H1 (cell line): ENCODE results near the gene TBC1D13. TPM values are rescaled to one million over a fixed set of nuclear protein-coding genes. Genes with fewer than 3 reads are reported as not detected.

ENCODE experiments used
- BCL11A ChIP-seq, 2 experiments: IDR thresholded peaks; one replicate each; pipeline ENCODE4 v1.6.1; 2011; ENCODE audit warnings: low read depth in 2 of 2, low read length in 2 of 2, mild to moderate bottlenecking in 2 of 2
- CHD1 ChIP-seq: IDR thresholded peaks from 2 replicates; pipeline ENCODE4 v1.6.1; 2012; ENCODE audit warnings: low read depth, low read length, improper control_type of control experiment
- CREB1 ChIP-seq: IDR thresholded peaks from 2 replicates; pipeline ENCODE4 v1.6.1; 2012; ENCODE audit warnings: inconsistent platforms
- KDM1A ChIP-seq: fragments of 200-600, 300-600 bp; sonication (generic); IDR thresholded peaks from 2 replicates; pipeline ENCODE4 v1.7.1; 2016; ENCODE audit warnings: mild to moderate bottlenecking, low read length, borderline replicate concordance
- KDM4A ChIP-seq: IDR thresholded peaks from one replicate; pipeline ENCODE4 v1.7.1; 2012; ENCODE audit warnings: low read depth, mild to moderate bottlenecking, moderate library complexity, low read length, inconsistent platforms; ENCODE audit not compliant: severe bottlenecking
- KDM5A ChIP-seq: fragments of 200-600 bp; IDR thresholded peaks from 2 replicates; pipeline ENCODE4 v1.7.1; 2012; ENCODE audit warnings: mild to moderate bottlenecking, low read length, inconsistent platforms, mixed read lengths
- POLR2A ChIP-seq, 2 experiments: IDR thresholded peaks; 1 replicate in 1 of 2; 2 replicates in 1 of 2; pipeline ENCODE4 v1.6.1; 2011; ENCODE audit warnings: low read depth in 2 of 2, low read length in 2 of 2, mild to moderate bottlenecking in 2 of 2; ENCODE audit errors: control extremely low read depth in 1 of 2
- POU5F1 ChIP-seq: IDR thresholded peaks from 2 replicates; pipeline ENCODE4 v1.6.1; 2011; ENCODE audit warnings: low read depth, mild to moderate bottlenecking, low read length, moderate library complexity
- RBBP5 ChIP-seq: IDR thresholded peaks from 2 replicates; pipeline ENCODE4 v1.7.1; 2012; ENCODE audit warnings: low read depth, mild to moderate bottlenecking, inconsistent platforms, low read length, moderate library complexity, borderline replicate concordance
- TBP ChIP-seq: IDR thresholded peaks from 2 replicates; pipeline ENCODE4 v1.6.1; 2011; ENCODE audit warnings: low read depth, low read length, improper control_type of control experiment
- TCF12 ChIP-seq: IDR thresholded peaks from 2 replicates; pipeline ENCODE4 v1.6.1; 2011; ENCODE audit warnings: low read depth, mild to moderate bottlenecking, low read length
- polyA plus RNA-seq, 7 experiments: library from polyadenylated mRNA; depleted of rRNA in 3 of 7; stranded (reverse) in 5 of 7; unstranded in 2 of 7; fragments of >200 nt in 5 of 7; fragments of 200-250 nt in 2 of 7; gene quantifications; 1 replicate in 5 of 7; 2 replicates in 1 of 7; 4 replicates in 1 of 7; pipeline versions ENCODE4 v1.2.1 to v1.2.3, GENCODE V29; 2011 to 2013; ENCODE audit warnings: missing spikeins in 2 of 7, mixed read lengths in 2 of 7
- total RNA-seq: library from RNA; stranded (reverse); fragmentation: NEBNext Ultra II Directional; extraction: Animal tissue kit (Norgen Biotek cat#: 25700); gene quantifications from 2 replicates; pipeline ENCODE4 v1.2.1, GENCODE V29; 2021
- TF ChIP-seq, protein P1 (sequence below): fragments of 300-600 bp; sonication (generic); IDR thresholded peaks from 2 replicates; pipeline ENCODE4 v1.7.1; 2012; ENCODE audit warnings: low read length, moderate library complexity, mild to moderate bottlenecking, inconsistent platforms; ENCODE audit not compliant: insufficient replicate concordance

Gene TBC1D13
- total and polyA plus RNA-seq, 2 of the 8 experiments (the other 6 are each of a cell fraction or from before 2014, with no cell fraction given): 21.3 to 24.7 TPM

DNA sequence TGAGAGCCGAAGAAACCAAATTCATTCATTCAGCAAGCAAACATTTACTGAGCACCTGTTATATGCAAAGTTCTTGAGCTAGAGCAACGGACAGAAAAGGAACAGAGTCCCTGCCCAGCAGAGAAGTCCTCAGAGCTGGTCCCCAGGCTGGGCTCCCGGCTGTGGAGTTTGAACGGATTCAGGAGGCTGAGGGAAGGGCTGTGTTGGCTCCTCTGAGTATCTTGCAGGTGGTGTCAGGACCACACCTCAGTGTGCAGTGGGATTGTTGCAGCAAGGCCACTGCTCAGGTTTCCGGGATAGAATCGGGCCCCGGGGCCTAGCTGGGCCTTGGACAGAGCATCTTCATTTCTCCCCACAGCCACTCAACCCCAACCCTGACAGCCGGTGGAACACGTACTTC is 5.1 kb downstream of the TBC1D13 start (continued):
- TF ChIP-seq, protein P1, sequence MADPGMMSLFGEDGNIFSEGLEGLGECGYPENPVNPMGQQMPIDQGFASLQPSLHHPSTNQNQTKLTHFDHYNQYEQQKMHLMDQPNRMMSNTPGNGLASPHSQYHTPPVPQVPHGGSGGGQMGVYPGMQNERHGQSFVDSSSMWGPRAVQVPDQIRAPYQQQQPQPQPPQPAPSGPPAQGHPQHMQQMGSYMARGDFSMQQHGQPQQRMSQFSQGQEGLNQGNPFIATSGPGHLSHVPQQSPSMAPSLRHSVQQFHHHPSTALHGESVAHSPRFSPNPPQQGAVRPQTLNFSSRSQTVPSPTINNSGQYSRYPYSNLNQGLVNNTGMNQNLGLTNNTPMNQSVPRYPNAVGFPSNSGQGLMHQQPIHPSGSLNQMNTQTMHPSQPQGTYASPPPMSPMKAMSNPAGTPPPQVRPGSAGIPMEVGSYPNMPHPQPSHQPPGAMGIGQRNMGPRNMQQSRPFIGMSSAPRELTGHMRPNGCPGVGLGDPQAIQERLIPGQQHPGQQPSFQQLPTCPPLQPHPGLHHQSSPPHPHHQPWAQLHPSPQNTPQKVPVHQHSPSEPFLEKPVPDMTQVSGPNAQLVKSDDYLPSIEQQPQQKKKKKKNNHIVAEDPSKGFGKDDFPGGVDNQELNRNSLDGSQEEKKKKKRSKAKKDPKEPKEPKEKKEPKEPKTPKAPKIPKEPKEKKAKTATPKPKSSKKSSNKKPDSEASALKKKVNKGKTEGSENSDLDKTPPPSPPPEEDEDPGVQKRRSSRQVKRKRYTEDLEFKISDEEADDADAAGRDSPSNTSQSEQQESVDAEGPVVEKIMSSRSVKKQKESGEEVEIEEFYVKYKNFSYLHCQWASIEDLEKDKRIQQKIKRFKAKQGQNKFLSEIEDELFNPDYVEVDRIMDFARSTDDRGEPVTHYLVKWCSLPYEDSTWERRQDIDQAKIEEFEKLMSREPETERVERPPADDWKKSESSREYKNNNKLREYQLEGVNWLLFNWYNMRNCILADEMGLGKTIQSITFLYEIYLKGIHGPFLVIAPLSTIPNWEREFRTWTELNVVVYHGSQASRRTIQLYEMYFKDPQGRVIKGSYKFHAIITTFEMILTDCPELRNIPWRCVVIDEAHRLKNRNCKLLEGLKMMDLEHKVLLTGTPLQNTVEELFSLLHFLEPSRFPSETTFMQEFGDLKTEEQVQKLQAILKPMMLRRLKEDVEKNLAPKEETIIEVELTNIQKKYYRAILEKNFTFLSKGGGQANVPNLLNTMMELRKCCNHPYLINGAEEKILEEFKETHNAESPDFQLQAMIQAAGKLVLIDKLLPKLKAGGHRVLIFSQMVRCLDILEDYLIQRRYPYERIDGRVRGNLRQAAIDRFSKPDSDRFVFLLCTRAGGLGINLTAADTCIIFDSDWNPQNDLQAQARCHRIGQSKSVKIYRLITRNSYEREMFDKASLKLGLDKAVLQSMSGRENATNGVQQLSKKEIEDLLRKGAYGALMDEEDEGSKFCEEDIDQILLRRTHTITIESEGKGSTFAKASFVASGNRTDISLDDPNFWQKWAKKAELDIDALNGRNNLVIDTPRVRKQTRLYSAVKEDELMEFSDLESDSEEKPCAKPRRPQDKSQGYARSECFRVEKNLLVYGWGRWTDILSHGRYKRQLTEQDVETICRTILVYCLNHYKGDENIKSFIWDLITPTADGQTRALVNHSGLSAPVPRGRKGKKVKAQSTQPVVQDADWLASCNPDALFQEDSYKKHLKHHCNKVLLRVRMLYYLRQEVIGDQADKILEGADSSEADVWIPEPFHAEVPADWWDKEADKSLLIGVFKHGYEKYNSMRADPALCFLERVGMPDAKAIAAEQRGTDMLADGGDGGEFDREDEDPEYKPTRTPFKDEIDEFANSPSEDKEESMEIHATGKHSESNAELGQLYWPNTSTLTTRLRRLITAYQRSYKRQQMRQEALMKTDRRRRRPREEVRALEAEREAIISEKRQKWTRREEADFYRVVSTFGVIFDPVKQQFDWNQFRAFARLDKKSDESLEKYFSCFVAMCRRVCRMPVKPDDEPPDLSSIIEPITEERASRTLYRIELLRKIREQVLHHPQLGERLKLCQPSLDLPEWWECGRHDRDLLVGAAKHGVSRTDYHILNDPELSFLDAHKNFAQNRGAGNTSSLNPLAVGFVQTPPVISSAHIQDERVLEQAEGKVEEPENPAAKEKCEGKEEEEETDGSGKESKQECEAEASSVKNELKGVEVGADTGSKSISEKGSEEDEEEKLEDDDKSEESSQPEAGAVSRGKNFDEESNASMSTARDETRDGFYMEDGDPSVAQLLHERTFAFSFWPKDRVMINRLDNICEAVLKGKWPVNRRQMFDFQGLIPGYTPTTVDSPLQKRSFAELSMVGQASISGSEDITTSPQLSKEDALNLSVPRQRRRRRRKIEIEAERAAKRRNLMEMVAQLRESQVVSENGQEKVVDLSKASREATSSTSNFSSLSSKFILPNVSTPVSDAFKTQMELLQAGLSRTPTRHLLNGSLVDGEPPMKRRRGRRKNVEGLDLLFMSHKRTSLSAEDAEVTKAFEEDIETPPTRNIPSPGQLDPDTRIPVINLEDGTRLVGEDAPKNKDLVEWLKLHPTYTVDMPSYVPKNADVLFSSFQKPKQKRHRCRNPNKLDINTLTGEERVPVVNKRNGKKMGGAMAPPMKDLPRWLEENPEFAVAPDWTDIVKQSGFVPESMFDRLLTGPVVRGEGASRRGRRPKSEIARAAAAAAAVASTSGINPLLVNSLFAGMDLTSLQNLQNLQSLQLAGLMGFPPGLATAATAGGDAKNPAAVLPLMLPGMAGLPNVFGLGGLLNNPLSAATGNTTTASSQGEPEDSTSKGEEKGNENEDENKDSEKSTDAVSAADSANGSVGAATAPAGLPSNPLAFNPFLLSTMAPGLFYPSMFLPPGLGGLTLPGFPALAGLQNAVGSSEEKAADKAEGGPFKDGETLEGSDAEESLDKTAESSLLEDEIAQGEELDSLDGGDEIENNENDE: no peak
- TF ChIP-seq TBP (no peak), POLR2A (IDR thresholded peaks at IDR 0.05; ENCODE audit: control extremely low read depth in 1 of 2, low read depth in 2 of 2, low read length in 2 of 2) (no peak), CHD1 (no peak), KDM4A (no peak), TCF12 (no peak), POU5F1 (no peak), RBBP5 (no peak), KDM5A (no peak), KDM1A (no peak), BCL11A (IDR thresholded peaks at IDR 0.05; ENCODE audit: low read depth in 2 of 2, low read length in 2 of 2) (no peak), CREB1 (no peak)
